ENCODE measurements around the gene SCP2D1. TPM values are rescaled to one million over a fixed set of nuclear protein-coding genes. Genes with fewer than 3 reads are reported as not detected.

SCP2D1 gene
- total RNA-seq, 2 donors from 2014 or later: not detected

DNA sequence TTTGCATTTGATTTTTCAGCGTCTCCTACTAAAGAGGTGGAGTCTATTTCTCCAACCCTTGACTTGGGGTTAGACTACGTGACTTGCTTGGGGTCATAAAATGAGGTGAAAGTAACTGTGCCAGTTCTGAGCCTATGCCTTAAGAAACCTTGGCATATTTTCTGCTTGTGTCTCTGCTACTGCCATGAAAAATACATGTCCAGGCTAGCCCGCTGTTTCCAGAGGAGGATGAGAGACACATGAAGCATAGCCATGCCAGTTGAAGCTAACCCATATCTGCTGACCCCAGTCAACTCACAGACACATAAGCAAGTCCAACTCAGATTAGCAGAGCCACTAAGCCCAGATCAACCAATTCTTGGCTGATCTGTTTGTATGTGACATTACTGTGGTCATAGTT, 38.7 kb downstream of the SCP2D1 start:
- no peak overlapping the region for H3K4me3 ChIP-seq
- no peaks in the 10 kb centered on the region for H3K4me1 ChIP-seq
- H3K27ac ChIP-seq: no peak overlapping the region
- no peaks in the 10 kb centered on the region for H3K27me3 ChIP-seq
- intact Hi-C loops (cut with DNase I): no loop called here
- H3K36me3 ChIP-seq (replicated peaks in 1 of 2; ENCODE audit: insufficient read depth in 1 of 2, low read depth in 2 of 2): no peaks in the 10 kb centered on the region
- no peak for ATAC-seq
- WGBS, 2 donors: 93% methylated on average over 2 to 3 of the region's 3 CpGs
- TF ChIP-seq POLR2A (IDR thresholded peaks at IDR 0.05): no peak
- H3K9me3 ChIP-seq: no peaks in the 10 kb centered on the region
- no peak for DNase-seq

DNA sequence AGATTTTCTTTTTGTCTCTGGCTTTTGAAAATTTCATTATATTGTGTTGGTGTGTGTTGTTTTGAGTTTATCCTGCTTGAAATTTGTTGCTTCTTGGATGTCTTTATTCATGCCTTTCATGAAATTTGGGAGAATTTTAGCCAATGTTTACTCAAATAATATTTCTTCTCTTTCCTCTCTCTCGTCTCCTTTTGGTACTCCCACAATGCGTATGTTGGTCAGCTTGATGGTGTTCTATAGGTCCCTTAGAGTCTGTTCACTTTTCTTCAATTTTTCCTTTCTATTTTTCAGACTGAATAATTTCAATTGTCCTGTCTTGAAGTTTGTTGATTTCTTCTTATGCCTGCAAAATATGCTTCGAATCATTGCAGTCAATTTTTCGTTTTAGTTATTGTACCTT, 39.6 kb downstream of the SCP2D1 start:
- Histone ChIP-seq H3K27me3 (no peaks in the 10 kb centered on the region), H3K9me3 (no peaks in the 10 kb centered on the region), H3K36me3 (replicated peaks in 1 of 2; ENCODE audit: insufficient read depth in 1 of 2, low read depth in 2 of 2) (no peaks in the 10 kb centered on the region), H3K27ac (no peak overlapping the region), H3K4me1 (no peaks in the 10 kb centered on the region), H3K4me3 (no peak overlapping the region)
- WGBS, 2 donors: 82 to 86% methylated on average over 4 of the region's 4 CpGs
- ATAC-seq (no peak), DNase-seq (no peak)
- no peak for TF ChIP-seq POLR2A (IDR thresholded peaks at IDR 0.05)
- TF ChIP-seq, protein P1, sequence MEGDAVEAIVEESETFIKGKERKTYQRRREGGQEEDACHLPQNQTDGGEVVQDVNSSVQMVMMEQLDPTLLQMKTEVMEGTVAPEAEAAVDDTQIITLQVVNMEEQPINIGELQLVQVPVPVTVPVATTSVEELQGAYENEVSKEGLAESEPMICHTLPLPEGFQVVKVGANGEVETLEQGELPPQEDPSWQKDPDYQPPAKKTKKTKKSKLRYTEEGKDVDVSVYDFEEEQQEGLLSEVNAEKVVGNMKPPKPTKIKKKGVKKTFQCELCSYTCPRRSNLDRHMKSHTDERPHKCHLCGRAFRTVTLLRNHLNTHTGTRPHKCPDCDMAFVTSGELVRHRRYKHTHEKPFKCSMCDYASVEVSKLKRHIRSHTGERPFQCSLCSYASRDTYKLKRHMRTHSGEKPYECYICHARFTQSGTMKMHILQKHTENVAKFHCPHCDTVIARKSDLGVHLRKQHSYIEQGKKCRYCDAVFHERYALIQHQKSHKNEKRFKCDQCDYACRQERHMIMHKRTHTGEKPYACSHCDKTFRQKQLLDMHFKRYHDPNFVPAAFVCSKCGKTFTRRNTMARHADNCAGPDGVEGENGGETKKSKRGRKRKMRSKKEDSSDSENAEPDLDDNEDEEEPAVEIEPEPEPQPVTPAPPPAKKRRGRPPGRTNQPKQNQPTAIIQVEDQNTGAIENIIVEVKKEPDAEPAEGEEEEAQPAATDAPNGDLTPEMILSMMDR (IDR thresholded peaks at IDR 0.05): no peak
- intact Hi-C loops (cut with DNase I): no loop called here

DNA sequence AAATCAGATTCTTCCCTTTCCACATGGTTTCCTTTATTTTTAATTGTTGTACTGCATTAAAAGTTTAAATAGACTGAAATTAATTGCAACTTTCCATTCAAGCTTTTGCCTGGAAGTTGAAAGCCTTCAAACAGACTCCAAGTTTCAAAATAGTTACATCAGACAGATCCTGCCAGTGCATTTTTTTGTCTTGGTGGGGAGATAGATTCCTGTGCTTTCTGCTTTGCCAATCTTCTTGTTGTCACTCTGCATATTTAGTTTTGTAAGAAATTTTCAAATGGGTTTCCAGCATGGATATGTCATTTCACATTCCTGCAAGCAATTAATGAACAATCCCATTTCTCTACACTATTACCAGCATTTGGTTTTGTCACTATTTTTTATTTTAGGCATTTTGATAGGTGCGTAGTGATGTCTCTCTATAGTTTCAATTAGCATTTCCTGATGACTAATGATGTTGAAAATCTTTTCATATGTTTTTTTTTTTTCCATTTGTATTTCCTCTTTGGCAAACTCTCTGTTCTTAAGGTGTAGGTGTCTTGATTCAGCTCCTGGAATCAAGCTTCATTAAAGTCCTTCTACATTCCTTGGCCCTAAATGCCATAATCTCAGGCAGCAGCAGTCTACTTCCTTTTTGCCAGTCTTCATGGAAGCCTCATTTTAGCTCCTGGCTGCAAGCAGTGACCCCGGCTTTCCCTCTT, 40.5 kb downstream of the SCP2D1 start:
- no peaks in the 10 kb centered on the region for H3K4me1 ChIP-seq
- TF ChIP-seq, protein P1 (IDR thresholded peaks at IDR 0.05): no peak
- TF ChIP-seq POLR2A (IDR thresholded peaks at IDR 0.05): no peak
- no peak overlapping the region for H3K27ac ChIP-seq
- intact Hi-C loops (cut with DNase I): no loop called here
- no peak for DNase-seq
- H3K36me3 ChIP-seq (replicated peaks in 1 of 2; ENCODE audit: insufficient read depth in 1 of 2, low read depth in 2 of 2): no peaks in the 10 kb centered on the region
- H3K9me3 ChIP-seq: no peaks in the 10 kb centered on the region
- no peak for ATAC-seq
- 65 to 87% methylated on average over 2 of the region's 2 CpGs for WGBS, 2 donors
- no peak overlapping the region for H3K4me3 ChIP-seq
- no peaks in the 10 kb centered on the region for H3K27me3 ChIP-seq

DNA sequence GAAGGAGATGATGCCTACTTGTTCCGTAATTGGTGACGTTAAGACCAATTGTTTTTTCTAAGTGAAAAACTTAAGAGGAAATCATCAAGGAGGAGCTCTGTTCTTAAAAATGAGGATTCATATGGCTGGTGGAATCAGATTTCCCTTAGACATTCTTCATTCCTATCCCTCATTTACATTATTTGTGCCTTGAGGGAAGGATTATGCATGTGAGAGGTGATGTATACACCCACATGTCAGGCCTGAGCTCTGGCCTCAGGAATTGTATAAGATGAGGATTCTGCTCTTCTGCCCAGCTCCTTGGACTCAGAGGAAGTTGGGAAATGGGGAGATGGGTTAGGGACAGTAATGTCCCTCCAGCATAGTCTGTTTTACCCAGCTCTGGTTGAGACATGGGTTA, 42.3 kb downstream of the SCP2D1 start:
- no peak for DNase-seq
- Histone ChIP-seq H3K4me1 (no peaks in the 10 kb centered on the region), H3K9me3 (peaks cover 0 to 5% (median 0%) of the 10 kb centered on the region in 3 donors), H3K4me3 (no peak overlapping the region), H3K36me3 (replicated peaks in 1 of 2; ENCODE audit: insufficient read depth in 1 of 2, low read depth in 2 of 2) (no peaks in the 10 kb centered on the region), H3K27me3 (no peaks in the 10 kb centered on the region), H3K27ac (no peak overlapping the region)
- intact Hi-C loops (cut with DNase I): no loop called here
- WGBS, 2 donors: 71 to 89% methylated on average over 2 of the region's 2 CpGs
- ATAC-seq: no peak
- TF ChIP-seq, protein P1 (IDR thresholded peaks at IDR 0.05): no peak
- TF ChIP-seq POLR2A (IDR thresholded peaks at IDR 0.05): no peak

DNA sequence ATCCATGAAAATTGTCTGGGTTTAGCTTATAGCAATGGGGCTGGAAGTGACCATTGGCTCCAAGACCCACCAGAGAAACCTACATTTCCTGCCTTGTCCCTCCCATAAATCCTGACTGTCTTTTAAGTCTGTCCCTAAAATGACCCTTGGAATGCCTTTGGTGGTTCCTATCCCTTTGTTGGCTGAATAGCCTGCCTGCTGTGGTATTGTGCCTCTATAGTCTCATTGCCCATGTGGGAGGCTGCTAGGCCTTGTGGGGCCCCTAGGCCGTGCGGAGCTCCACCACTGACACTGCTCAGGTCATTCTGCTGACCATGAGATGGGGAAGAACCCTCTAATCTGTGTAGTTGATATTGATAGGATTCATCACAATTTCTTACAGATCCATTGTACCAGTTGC, 43.3 kb downstream of the SCP2D1 start:
- H3K4me3 ChIP-seq: no peak overlapping the region
- intact Hi-C loops (cut with DNase I): no loop called here
- no peaks in the 10 kb centered on the region for H3K4me1 ChIP-seq
- ATAC-seq: no peak
- TF ChIP-seq POLR2A (IDR thresholded peaks at IDR 0.05): no peak
- TF ChIP-seq, protein P1 (IDR thresholded peaks at IDR 0.05): no peak
- no peak for DNase-seq
- H3K36me3 ChIP-seq (replicated peaks in 1 of 2; ENCODE audit: insufficient read depth in 1 of 2, low read depth in 2 of 2): no peaks in the 10 kb centered on the region
- H3K27me3 ChIP-seq: no peaks in the 10 kb centered on the region
- 61 to 68% methylated on average over 2 of the region's 2 CpGs for WGBS, 2 donors
- peaks cover 0 to 5% (median 0%) of the 10 kb centered on the region in 3 donors for H3K9me3 ChIP-seq
- no peak overlapping the region for H3K27ac ChIP-seq
